Mesendoderm (in vitro differentiated cells): ENCODE data around the gene TMEM86B.

Experiments
- DNase-seq: peaks from one replicate; pipeline ENCODE4 v3.0.0; 2013
- H2AK5ac ChIP-seq: 2 replicates; pipeline ENCODE4 v1.6.1; 2013; ENCODE audit warnings: low read length, inconsistent platforms
- H2BK120ac ChIP-seq: 2 replicates; pipeline ENCODE4 v1.6.1; 2013; ENCODE audit warnings: low read depth, mild to moderate bottlenecking, low read length, moderate library complexity, mixed read lengths
- H2BK15ac ChIP-seq: replicated peaks from 2 replicates; pipeline ENCODE4 v1.6.1; 2013; ENCODE audit warnings: low read depth, mild to moderate bottlenecking, moderate library complexity
- H2BK5ac ChIP-seq: 2 replicates; pipeline ENCODE4 v1.6.1; 2013; ENCODE audit warnings: low read length, inconsistent platforms
- H3K18ac ChIP-seq: 2 replicates; pipeline ENCODE4 v1.6.1; 2013; ENCODE audit warnings: mild to moderate bottlenecking, low read length, mixed read lengths
- H3K23ac ChIP-seq: one replicate; pipeline ENCODE4 v1.6.1; 2013; ENCODE audit warnings: low read length
- H3K27ac ChIP-seq: 2 replicates; pipeline ENCODE4 v1.5.1; 2013; ENCODE audit warnings: low read depth, mild to moderate bottlenecking, inconsistent platforms, low read length, moderate library complexity
- H3K27me3 ChIP-seq: 2 replicates; pipeline ENCODE4 v1.6.1; 2013; ENCODE audit warnings: low read length, control low read depth, mild to moderate bottlenecking, inconsistent platforms; ENCODE audit not compliant: insufficient read depth, poor library complexity
- H3K36me3 ChIP-seq: 2 replicates; pipeline ENCODE4 v1.6.1; 2013; ENCODE audit warnings: low read length, inconsistent platforms; ENCODE audit not compliant: control insufficient read depth, insufficient read depth
- H3K4ac ChIP-seq: one replicate; pipeline ENCODE4 v1.6.1; 2013; ENCODE audit warnings: low read depth, mild to moderate bottlenecking, low read length, moderate library complexity
- H3K4me1 ChIP-seq: 2 replicates; pipeline ENCODE4 v1.6.1; 2013; ENCODE audit warnings: low read depth, low read length, inconsistent platforms; ENCODE audit not compliant: control insufficient read depth
- H3K4me2 ChIP-seq: 2 replicates; pipeline ENCODE4 v1.6.1; 2013; ENCODE audit warnings: low read length
- H3K4me3 ChIP-seq: 2 replicates; pipeline ENCODE4 v1.5.1; 2013; ENCODE audit warnings: mild to moderate bottlenecking, low read length
- H3K56ac ChIP-seq: one replicate; pipeline ENCODE4 v1.6.1; 2013; ENCODE audit warnings: low read length
- H3K79me1 ChIP-seq: 2 replicates; pipeline ENCODE4 v1.6.1; 2013; ENCODE audit warnings: low read length, inconsistent platforms
- H3K79me2 ChIP-seq: 2 replicates; pipeline ENCODE4 v1.6.1; 2013; ENCODE audit warnings: mild to moderate bottlenecking, low read length; ENCODE audit not compliant: control insufficient read depth, insufficient read depth
- H3K9ac ChIP-seq: 2 replicates; pipeline ENCODE4 v1.6.1; 2013; ENCODE audit warnings: low read length, inconsistent platforms
- H4K5ac ChIP-seq: one replicate; pipeline ENCODE4 v1.6.1; 2013; ENCODE audit warnings: low read length
- H4K8ac ChIP-seq: one replicate; pipeline ENCODE4 v1.6.1; 2013; ENCODE audit warnings: low read depth, mild to moderate bottlenecking, control low read depth, low read length, moderate library complexity
- WGBS: extraction: QIAGEN DNeasy Blood & Tissue Kit; methylation state at CpG from one replicate; pipeline ENCODE4 v1.1.7; 2013; ENCODE audit warnings: low lambda C conversion rate, missing lambda C conversion rate; ENCODE audit not compliant: insufficient coverage; ENCODE audit errors: extremely low coverage; 5-methylcytosine and 5-hydroxymethylcytosine counted together

The TMEM86B gene

DNA sequence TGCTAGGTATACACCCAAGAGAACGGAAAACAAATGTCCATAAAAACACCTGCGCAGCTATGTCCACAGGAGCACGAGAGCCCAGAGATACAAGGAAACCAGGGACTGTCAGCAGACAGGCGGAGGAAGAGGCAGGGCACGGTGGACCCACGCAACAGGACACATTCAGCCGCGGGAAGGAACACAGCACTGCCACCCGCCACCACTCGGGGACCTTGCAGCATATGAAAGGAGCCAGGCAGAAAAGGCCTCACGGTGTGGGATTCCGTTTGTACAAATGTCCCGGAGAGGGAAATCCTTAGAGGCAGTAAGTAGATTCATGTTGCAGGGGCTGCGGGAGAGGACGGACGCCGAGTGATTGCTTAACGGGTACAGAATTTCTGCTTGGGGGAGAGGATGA lies 43.6 kb upstream of the TMEM86B start:
- WGBS = no CpG with 5 or more reads among the region's 18 CpGs
- H3K27me3 ChIP-seq = no peaks in the 10 kb centered on the region
- no peak overlapping the region for H3K4me3 ChIP-seq
- no peak overlapping the region for H4K5ac ChIP-seq
- H3K4me1 ChIP-seq = no peaks in the 10 kb centered on the region
- no peak overlapping the region for H4K8ac ChIP-seq
- no peak for DNase-seq
- H2BK15ac ChIP-seq = no peak overlapping the region
- no peaks in the 10 kb centered on the region for H3K79me2 ChIP-seq
- H3K4me2 ChIP-seq = no peak overlapping the region
- no peak overlapping the region for H3K18ac ChIP-seq
- H2BK120ac ChIP-seq = no peak overlapping the region
- H3K36me3 ChIP-seq = no peaks in the 10 kb centered on the region
- no peak overlapping the region for H3K9ac ChIP-seq
- no peak overlapping the region for H3K23ac ChIP-seq
- no peak overlapping the region for H2AK5ac ChIP-seq
- H2BK5ac ChIP-seq = no peak overlapping the region
- no peak overlapping the region for H3K56ac ChIP-seq
- no peaks in the 10 kb centered on the region for H3K79me1 ChIP-seq
- no peak overlapping the region for H3K27ac ChIP-seq
- H3K4ac ChIP-seq = no peak overlapping the region

DNA sequence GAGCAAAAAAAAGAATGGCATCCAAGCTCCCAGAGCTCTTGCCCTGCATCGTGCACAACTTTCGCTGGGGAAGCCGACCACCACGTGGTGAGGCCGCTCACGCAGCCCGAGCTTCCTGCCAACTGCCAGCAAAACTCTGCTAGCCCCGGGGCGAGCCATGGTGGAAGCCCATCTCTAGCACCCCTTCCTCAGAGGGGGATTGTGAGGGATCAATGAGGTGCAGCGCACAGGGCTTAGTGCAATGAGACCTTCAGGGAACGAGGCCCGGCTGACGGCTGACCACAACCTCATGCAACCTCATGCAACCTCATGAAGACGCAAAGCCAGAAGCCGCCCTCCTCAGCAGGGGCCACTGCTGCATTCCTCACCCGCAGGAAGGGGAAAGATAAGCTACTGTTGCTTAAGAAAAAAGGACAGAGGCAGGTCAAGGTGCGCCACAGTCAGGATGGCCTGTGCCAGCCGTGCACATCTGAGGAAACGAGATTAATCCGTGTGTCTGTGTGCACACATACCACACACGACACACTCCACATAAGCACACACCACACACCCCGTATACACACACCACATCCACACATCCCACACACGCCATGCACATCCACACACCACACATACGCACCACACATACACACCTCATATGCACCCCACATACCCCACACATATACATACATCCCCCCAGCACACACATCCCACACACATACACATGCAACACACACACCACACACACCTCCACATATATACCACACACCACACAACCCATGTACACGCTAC lies 41.8 kb upstream of the TMEM86B start:
- peak overlapping the region; percentile 30 for H3K56ac ChIP-seq
- no peak overlapping the region for H2BK15ac ChIP-seq
- no peak overlapping the region for H2AK5ac ChIP-seq
- H4K8ac ChIP-seq = no peak overlapping the region
- peak; percentile 58 for DNase-seq
- H3K4me1 ChIP-seq = no peaks in the 10 kb centered on the region
- H3K36me3 ChIP-seq = no peaks in the 10 kb centered on the region
- 100% methylated on average over 4 of the region's 25 CpGs for WGBS
- no peaks in the 10 kb centered on the region for H3K79me2 ChIP-seq
- no peak overlapping the region for H3K18ac ChIP-seq
- no peak overlapping the region for H2BK120ac ChIP-seq
- H3K79me1 ChIP-seq = no peaks in the 10 kb centered on the region
- no peak overlapping the region for H3K9ac ChIP-seq
- H2BK5ac ChIP-seq = no peak overlapping the region
- no peak overlapping the region for H3K4me2 ChIP-seq
- H3K27ac ChIP-seq = no peak overlapping the region
- no peak overlapping the region for H3K23ac ChIP-seq
- no peak overlapping the region for H4K5ac ChIP-seq
- H3K27me3 ChIP-seq = no peaks in the 10 kb centered on the region
- H3K4ac ChIP-seq = no peak overlapping the region
- H3K4me3 ChIP-seq = no peak overlapping the region

DNA sequence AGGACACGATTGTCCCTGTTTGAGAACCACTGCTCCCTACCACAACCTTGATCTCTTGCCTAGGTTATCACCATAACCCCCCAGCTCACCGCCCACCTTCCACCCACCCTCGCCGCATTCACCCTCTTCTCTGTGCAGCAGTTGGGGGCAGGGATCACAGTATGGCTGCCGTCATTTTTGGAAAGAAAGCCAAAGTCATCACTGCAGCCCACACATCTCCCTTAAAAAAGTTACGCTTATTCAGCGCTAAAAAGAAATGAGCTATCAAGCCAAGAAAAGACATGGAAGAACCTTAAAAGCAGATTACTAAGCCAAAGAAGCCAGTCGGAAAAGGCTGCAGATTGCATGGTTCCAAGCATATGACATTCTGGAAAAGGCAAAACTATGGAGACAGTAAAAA lies 40.7 kb upstream of the TMEM86B start:
- no peaks in the 10 kb centered on the region for H3K4me1 ChIP-seq
- no peak overlapping the region for H2AK5ac ChIP-seq
- H2BK5ac ChIP-seq = no peak overlapping the region
- no peaks in the 10 kb centered on the region for H3K79me2 ChIP-seq
- H3K9ac ChIP-seq = no peak overlapping the region
- DNase-seq = no peak
- H3K79me1 ChIP-seq = no peaks in the 10 kb centered on the region
- no peak overlapping the region for H2BK15ac ChIP-seq
- H2BK120ac ChIP-seq = no peak overlapping the region
- no peak overlapping the region for H3K56ac ChIP-seq
- no peak overlapping the region for H3K27ac ChIP-seq
- H3K36me3 ChIP-seq = no peaks in the 10 kb centered on the region
- H3K4me3 ChIP-seq = no peak overlapping the region
- H3K27me3 ChIP-seq = no peaks in the 10 kb centered on the region
- H4K5ac ChIP-seq = no peak overlapping the region
- no peak overlapping the region for H4K8ac ChIP-seq
- H3K23ac ChIP-seq = no peak overlapping the region
- no peak overlapping the region for H3K18ac ChIP-seq
- H3K4ac ChIP-seq = no peak overlapping the region
- no peak overlapping the region for H3K4me2 ChIP-seq
- no CpG with 5 or more reads among the region's 8 CpGs for WGBS

DNA sequence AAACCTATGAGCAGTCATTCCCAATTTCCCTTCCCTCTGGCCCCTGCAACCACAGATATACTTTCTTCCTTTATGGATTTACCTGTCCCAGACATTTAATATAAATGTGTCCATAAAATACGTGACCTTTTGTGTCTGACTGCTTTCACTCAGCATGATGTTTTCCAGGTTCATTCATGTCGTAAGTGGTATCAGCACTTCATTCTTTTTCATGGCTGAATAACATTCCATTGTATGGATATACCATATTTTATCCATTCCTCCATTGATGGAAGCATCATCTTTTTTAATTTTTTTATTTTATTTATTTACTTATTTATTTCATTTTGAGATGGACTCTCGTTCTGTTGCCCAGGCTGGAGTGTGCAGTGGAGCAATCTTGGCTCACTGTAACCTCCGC lies 38.3 kb upstream of the TMEM86B start:
- no peak overlapping the region for H2AK5ac ChIP-seq
- H3K27ac ChIP-seq = no peak overlapping the region
- H2BK15ac ChIP-seq = no peak overlapping the region
- H3K27me3 ChIP-seq = no peaks in the 10 kb centered on the region
- no peaks in the 10 kb centered on the region for H3K79me2 ChIP-seq
- no peak overlapping the region for H2BK120ac ChIP-seq
- no CpG with 5 or more reads among the region's 4 CpGs for whole genome bisulfite sequencing
- H3K9ac ChIP-seq = no peak overlapping the region
- no peak overlapping the region for H3K56ac ChIP-seq
- H3K4ac ChIP-seq = no peak overlapping the region
- H3K23ac ChIP-seq = no peak overlapping the region
- H4K8ac ChIP-seq = no peak overlapping the region
- no peaks in the 10 kb centered on the region for H3K79me1 ChIP-seq
- H4K5ac ChIP-seq = no peak overlapping the region
- H2BK5ac ChIP-seq = no peak overlapping the region
- H3K4me3 ChIP-seq = no peak overlapping the region
- H3K36me3 ChIP-seq = no peaks in the 10 kb centered on the region
- H3K18ac ChIP-seq = no peak overlapping the region
- DNase-seq = no peak
- no peaks in the 10 kb centered on the region for H3K4me1 ChIP-seq
- H3K4me2 ChIP-seq = no peak overlapping the region

DNA sequence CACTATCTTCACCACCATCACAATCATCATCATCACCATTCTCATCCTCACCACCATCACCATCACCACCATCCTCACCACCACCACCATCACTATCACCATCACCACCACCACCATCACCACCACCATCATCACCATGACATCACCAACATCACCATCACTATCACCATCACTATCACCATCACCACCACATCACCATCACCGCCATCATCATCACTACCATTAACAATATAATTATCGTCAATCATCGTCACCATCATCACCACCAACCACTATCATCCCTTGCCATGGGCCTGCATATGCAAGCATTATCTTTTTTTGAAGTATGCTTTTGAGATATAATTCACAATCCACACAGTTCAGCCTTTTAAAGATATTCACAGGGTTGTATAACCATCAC lies 37.8 kb upstream of the TMEM86B start:
- Histone ChIP-seq H3K56ac (no peak overlapping the region), H4K8ac (no peak overlapping the region), H3K4ac (no peak overlapping the region), H3K4me1 (no peaks in the 10 kb centered on the region), H2BK120ac (no peak overlapping the region), H3K4me2 (no peak overlapping the region), H3K79me1 (no peaks in the 10 kb centered on the region), H4K5ac (no peak overlapping the region), H3K27me3 (no peaks in the 10 kb centered on the region), H3K79me2 (no peaks in the 10 kb centered on the region), H3K18ac (no peak overlapping the region), H3K36me3 (no peaks in the 10 kb centered on the region), H3K4me3 (no peak overlapping the region), H3K23ac (no peak overlapping the region), H2BK5ac (no peak overlapping the region), H3K9ac (no peak overlapping the region), H2AK5ac (no peak overlapping the region), H2BK15ac (no peak overlapping the region), H3K27ac (no peak overlapping the region)
- DNase-seq = no peak
- WGBS = no CpG with 5 or more reads among the region's 3 CpGs
